Hematopoietic multipotent progenitor cell treated with erythropoietin and hydrocortisone succinate and interleukin-3 and kit ligand, for 17 days (in vitro differentiated cells): ENCODE measurements around the gene SEC22B.
"Not testable (repeated sequence)": the region's sequence is repeated elsewhere in the genome, so short reads cannot be mapped to it uniquely, and the experiment has no call there.

ENCODE experiments used
- DNase-seq: peaks from one replicate; pipeline ENCODE4 v3.0.0-alpha.2; 2015; ENCODE audit warnings: low spot score

The SEC22B gene

DNA sequence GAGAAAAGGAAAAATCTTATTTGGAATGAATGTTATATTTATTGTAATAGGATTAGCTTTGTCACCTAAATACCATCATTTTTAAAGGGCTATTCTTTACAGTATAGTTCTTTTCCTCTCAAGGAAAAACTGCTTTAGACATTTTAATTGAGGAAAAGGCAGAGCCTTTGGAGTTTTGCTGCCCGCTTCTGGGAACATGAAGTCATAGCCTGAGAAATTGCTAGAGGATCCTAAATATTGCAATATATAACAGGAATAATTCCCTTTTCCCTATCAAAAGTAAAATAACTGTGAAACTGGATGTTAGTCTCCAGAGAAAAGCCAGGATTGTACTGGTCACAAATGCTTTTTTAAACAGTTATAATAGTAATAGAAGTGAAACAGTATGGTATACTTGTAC, 30.5 kb downstream of the SEC22B start:
- DNase-seq, result not testable (repeated sequence)

DNA sequence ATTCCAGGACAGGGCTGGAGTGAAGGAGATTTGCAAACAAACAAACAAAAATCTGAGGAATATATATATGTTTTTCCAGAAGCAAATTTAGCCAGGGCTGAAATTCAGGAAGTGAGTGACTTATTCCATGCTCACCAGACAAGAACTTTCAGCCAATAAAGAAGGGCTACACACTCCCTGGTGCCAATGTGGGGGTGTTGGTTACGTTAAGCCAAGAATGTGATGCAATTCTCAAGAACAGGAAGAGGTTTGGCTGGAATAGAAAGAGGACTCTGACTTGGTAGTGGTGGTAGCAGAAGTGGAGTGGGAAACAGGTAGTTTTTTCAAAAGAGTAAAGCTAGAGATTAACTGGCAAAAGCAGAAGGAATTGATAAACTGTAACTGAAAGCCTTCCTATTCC, 31.7 kb downstream of the SEC22B start:
- DNase-seq, result not testable (repeated sequence)

DNA sequence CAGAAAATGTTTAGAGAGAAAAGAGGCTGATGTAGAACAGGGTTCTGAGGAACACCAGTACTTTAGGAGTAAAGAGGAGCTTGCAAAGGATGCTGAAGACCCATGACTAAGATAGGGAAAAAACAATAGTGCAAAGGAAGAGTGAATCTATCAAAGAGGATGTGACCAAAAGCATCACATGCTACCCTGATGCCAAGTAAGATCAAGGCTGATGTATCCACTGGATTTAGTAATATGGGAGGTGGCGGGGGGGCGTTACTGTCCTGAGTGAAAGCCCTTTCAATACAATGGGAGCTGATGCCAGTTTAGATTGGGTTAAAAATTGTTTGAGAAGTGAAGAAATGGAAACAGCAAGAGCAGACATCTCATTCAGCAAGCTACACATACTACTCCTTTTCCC, 32.2 kb downstream of the SEC22B start:
- not testable (repeated sequence) for DNase-seq

DNA sequence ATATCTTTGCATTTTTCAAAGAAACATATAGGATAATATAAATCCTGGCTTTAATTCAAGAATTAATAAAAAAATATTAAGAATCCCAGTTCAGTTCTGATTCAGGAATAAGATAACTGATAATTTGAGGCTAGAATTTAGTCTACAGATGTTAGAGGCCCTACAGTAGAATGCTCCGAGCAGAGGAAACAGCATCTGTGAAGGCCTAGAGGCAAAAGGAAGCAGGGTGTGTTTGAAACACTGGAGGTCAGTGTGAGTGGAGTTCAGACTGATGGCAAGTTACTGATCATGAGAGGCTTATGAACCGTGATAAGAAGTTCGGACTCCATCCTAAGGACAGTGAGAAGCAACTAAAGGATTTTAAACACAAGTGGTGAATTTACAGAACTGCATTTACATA, 33.0 kb downstream of the SEC22B start:
- not testable (repeated sequence) for DNase-seq

DNA sequence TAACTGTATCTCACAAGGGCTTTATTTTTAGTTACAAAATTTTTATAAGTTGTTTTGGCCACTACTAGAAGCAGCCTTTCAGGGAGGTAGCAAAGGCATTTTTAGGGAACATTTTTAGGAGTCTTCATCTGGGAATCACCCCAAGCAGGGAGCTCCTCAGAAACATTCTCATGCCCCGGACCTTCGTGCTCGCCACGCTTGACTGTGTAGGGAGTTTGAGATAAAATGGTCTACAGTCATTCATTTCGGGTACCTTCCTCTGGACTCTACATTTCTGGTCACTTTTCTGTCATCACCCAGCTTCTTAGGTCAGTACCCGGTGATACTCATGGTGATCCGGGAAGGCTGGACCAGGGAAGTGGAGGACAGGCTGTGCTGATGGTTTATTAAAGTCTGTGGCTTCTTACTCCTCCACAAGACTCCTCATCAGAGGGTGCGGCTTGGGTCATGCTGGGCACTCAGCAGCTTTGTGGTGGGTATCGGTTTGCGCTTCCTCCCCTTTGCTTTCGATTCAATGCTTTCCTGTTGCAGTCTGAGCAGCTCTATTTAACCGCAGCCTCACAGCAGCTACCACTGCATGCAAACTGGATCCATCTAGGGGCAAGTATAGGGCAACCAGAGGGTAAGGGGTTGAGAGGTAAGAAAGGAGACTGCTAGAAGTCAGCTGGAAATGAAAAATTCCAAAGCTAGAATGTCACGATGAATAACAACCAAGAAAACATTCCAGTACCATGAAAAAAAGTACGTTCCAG, 33.6 kb downstream of the SEC22B start:
- not testable (repeated sequence) for DNase-seq

DNA sequence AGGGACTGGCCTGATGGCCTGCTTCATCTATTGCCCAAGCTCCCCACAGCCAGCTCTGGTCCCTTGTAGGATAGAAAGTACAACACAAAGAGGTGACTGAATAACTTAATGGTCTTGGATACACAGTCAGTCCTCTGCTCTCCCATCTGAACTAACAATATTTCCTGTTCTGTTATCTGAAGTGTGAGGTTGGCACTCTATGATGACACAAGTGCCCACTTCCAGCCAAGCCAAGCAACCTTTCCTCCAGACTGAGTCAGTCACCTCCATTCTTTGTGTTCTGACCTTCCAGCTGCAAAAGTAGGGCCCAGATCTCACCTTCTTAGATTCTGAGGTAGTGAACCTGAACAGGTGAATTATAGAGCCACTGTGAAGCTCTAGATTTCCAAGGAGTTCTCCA, 34.5 kb downstream of the SEC22B start:
- not testable (repeated sequence) for DNase-seq

DNA sequence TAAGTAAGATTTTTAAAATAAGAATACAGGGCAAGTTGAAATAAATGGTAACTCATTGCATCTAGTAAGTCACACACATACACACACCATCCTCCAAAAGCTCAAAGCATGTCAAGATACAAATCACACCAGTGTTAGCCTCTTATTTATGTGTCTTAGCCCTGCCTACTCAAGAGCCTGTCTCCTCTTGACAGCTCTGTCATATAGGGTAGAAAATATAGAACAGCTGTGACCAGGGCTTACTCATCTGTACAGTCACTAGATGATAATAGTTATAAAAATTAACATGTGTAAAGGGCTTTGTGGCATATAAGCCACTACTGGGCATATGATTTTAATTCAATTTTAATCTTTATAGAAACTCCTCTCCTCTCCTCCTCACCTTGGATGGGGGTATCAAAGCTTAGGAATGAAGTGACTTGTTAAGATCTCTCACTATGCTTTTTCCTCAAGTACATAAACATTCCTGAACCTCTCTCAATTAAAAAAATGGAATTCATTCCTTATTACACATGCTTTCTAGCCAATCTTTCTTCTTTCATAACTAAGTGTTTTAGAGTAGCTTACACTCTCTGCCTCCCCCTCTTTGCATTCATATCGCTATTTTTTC, 35.6 kb downstream of the SEC22B start:
- not testable (repeated sequence) for DNase-seq

DNA sequence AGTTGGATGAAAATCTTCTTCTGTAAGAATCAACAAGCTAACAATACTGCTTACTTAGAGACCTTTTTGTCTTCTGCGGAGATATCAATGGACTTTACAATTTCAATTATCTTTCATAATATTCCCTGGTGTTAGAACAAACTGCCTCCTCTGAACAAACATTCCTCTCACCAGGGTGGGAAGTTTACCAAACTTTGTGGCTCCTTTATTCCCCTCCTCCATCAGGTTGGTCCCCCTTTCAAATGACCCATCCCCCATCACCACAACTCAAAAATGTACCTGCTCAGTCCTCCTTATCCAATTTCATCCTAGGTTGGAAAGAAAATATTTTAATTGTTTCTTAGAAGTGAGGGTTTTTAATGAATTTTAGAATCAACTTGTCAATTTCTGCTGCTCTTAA, 40.2 kb downstream of the SEC22B start:
- not testable (repeated sequence) for DNase-seq

DNA sequence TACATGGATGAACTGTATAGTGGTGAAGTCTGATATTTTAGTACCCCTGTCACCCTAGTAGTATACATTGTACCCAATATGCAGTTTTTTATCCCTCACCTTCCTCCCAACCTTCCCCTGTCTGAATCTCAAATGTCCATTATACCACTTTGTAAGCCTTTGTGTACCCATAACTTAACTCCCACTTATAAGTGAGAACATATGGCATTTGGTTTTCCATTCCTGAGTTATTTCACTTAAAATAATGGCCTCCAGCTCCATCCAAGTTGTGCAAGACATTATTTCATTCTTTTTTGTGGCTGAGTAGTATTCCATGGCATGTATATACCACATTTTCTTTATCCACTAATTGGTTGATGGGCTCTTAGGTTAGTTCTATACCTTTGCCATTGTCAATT, 42.4 kb downstream of the SEC22B start:
- DNase-seq, result not testable (repeated sequence)

DNA sequence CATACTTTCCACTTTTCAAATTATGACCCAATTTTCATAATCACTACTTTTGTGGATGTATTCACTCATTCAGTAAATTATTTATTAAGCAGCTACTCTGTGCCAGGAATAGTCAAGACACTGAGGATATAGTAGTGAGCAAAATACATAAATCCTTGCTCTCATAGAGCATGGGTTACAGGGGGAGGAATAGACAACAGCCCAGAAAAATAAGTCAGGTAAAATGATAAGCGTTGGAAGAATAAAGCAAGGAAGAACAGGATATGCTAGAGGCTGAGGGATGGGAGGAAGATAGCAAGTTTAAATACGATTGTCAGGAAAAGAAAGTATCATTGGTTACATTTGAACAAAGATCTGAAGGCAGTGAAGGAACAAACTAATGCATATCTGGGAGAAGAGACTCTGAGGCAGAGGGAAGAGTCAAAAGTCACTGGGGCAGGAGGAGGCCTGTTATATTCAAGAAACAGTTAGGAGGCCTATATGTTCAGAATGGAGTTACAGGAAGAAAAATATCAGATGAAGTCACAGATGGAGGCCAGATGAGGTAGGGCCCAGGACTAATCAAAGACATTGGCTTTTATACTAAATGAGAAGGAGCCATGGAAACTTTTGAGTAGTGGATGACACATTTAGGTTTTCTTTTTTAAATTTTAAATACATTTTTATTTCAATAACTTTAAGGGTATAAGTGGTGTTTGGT, 42.9 kb downstream of the SEC22B start:
- DNase-seq, result no peak

DNA sequence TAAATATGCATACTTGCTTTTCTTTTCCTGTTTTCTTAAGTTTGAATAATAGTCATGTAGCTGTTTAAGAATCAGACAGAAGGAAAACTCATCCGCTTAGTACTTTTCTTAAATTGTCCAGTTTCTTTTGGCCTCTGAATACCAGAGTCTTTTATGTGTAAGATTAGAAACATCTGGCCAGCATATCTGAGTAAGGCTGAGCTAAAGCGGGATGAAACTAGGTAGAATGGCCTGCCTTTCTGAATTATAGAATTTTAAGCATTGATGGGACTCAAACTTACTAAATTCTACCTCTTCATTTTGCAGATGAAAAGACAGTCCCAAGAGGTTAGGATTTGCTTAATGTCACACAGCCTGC, 43.9 kb downstream of the SEC22B start:
- DNase-seq, result not testable (repeated sequence)

DNA sequence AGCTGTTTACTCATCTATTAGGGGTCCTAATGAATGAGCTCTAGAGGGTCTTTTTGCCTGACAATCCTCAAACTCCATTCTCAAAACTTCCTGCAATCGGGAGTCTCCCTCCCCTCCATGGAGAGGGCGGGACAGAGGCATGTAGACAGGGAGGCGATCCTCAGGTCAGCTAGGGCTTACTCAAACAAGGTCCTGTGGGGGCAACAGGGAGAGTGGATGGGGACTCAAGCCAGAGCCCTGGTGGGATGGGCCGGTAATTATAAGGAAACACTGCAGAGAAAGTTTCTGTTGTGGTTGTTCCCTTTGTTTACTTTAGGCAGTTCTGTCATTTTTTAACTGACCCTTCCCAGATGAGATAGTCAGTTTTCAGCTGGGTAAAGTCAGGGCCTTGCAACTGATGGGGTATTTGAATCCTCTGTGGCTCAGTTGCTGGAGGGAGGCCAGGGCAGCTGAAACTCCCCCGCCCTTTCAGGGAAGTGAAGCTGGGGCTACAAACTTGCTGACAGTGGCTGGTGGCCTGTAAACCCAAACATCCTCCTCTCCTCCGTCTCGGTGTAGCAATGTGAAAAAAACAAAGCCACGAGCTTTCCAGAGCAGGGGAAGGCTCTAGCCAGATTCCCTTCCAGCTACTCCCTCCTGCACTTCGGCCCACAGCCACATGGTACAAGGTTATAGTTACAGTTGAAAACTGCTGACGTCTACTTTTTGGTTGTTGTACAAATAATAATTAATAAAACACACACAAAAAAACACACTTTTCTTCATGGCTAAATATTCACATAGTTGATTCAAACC, 44.5 kb downstream of the SEC22B start:
- DNase-seq, result not testable (repeated sequence)

DNA sequence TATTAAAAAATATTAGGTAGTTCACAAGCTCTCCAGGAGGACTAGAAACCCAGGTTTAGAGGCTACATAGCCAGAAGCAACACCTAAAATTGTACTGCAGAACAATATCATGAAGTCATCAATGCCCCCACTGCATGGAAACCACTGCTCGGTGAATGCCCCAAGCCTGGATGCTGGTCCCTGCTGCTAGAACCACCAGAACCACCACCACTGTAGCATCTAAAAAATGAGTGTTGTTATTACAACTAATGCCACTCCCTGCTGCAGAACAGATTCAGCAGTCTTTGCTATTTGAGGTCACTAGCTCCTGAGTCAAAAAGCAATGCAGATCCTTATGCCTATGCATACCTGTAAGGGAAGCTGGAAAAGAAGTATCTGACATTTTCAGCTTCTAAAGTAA, 48.4 kb downstream of the SEC22B start:
- not testable (repeated sequence) for DNase-seq

DNA sequence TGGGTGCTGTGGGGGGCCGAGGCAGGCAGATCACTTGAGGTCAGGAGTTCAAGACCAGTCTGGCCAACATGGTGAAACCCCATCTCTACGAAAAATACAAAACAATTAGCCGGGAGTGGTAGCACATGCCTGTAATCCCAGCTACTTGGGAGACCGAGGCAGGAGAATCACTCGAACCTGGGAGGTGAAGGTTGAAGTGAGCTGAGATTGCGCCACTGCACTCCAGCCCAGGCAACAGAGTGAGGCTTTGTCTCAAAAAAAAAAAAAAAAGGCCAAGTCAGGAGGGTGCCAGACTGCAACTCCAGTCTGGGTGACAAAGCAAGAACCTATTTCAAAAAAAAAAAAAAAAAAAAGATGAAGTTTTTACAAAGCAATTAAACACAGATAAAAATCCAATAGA, 50.1 kb downstream of the SEC22B start:
- not testable (repeated sequence) for DNase-seq

DNA sequence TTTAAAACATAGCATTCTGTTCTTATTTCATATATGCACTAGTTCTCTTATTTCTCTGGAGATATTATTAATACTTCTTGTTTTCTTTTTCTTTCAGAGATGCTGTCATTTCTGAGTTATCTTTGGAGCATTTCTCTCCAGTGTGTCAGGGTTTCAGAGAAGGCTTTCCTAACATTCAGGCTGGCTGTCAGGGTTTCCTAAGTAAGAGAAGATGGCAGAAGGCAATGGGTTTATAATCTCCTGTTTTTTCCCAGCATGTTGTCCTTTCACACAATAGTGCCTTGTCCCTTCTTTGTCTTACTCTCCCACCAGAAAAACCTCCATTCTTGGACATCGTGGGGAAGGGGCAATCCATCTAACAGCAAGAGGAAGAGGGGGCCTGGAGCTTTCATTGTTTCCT, 51.7 kb downstream of the SEC22B start:
- DNase-seq, result not testable (repeated sequence)

DNA sequence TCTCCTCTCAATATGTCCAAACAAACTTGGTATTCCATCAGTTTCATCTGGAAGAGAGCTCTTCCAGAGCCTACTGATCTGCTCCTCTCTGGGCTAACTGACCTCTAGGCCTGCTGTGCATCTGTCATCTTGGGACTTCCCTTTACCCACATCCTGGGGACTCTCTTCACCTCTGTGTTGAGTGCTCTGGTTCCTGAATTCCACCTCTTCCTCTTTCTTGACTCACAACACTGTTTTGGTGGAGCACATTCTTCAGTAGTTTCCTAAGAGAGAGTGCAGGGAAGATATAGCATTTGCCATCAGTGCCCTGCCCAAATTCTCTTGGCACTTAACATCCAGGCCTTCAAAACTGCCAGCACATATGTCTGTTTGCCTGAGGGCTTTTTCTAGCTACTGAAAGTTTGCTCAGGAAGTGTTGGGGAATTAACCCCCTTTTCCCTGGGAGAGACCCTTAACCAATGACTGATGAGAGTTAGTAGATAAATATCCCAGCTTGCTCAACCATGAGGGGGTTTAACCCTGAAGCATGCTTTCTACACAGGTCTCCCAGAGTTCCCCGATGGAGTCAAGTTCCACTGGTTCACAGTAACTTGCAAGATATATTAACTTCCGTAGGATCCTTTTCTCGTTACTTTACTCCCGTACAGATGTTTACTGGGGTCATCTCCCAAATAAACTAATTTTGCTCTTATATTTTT, 52.4 kb downstream of the SEC22B start:
- DNase-seq, result not testable (repeated sequence)

DNA sequence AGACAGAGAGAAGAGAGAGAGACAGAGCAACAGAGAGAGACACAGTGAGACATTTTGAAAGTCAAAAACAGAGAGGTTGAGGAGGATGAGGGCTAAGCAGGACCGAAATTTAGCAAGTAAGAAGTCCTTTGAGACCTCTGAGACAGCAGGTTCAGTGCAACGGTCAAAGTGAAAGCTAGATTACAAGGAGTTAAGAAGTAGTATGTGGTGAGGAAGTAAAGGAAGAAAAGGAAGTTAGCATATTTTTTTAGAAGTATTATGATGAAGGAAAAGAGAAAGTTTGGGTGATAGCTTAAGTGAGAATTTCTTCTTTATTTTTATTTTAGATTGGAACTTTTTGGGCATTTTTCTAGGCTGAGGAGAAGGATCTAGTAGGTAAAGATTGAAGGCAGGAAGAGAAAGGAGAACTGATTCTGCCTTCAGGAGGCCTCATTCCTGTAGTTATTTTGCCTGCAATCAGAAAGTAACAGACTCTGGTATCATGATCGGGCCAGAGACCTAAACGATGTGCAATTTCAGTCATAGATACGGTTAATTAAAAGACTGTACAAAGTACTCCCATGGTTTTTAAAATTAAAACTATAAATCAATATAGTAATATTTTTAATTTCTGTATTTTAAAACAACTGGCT, 53.9 kb downstream of the SEC22B start:
- DNase-seq, result not testable (repeated sequence)

DNA sequence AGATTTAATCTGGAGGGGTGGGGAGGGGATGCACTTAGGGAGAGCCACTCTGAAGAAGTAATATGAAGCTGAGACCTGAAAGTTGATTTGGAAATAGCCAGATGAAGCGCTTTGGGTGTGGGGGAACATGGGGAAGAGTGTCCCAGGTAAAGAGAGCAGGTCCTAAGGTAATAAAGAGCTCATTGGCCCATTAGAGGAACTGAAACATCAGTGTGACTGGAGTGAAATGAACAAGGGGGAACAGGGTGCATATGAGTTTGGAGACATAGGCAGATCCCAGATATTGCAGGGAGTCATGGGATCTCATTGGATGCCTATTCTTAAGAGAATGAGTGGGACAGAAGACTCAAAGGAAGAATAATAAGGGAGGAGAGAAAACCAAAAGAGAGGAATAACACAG, 54.5 kb downstream of the SEC22B start:
- not testable (repeated sequence) for DNase-seq

DNA sequence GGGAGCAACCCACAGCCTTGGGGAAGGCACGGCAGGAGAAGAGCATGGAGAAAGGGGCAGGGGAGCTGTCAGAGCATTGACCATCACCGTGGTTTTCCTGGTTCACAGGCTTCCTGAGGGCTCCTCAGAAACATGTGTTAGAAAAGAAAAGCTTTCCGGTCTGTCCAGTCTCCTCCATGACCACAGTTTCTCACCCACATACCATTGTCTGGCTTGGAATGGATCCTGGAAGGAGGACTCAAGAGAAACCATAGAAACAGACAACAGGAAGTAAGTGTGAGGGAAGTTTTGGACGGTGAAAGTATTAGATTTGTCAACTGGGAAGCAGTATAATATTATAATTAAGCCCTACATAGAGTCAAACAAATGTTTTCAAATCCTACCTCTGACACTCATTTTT, 55.8 kb downstream of the SEC22B start:
- DNase-seq, result not testable (repeated sequence)

DNA sequence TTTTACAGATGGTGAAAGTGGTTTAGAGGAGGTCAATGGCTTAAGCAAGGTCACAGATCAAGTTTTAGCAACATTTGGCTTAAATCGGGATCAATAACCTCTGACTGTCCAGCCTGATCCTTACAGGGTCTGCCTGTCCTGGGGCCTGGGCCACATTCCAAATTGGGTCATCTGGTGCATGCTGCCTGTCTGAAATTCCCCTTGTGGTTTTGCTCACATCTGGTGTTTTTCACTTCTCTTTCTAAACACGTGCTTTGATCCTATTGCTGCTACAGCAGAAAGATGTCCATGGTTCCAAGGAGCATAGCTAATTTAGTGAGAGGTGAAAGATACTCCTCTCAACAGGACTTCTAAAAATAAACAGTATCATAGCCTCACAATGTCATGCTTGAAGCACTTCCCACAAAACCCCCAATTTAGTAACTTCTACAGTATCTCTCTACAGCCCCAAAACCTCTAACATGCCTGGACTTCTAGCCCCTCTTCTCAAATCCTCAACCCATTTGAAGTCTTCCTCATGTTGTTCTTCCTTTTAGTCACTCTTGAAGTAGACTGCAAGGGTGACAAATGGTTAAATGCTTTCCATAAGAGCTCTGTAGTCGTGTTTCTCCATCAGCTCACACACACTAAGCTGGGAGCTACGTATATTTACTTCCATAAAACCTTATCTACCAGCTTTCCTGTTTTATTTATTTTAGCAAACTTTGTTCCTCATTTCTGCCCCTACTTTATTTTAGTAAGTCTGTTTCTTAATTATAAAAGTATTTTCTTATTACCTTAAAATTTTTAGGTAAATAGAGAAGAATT, 58.7 kb downstream of the SEC22B start:
- DNase-seq, result not testable (repeated sequence)
